ENCODE data around the gene UCP1.

UCP1 gene, protein sequence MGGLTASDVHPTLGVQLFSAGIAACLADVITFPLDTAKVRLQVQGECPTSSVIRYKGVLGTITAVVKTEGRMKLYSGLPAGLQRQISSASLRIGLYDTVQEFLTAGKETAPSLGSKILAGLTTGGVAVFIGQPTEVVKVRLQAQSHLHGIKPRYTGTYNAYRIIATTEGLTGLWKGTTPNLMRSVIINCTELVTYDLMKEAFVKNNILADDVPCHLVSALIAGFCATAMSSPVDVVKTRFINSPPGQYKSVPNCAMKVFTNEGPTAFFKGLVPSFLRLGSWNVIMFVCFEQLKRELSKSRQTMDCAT

DNA sequence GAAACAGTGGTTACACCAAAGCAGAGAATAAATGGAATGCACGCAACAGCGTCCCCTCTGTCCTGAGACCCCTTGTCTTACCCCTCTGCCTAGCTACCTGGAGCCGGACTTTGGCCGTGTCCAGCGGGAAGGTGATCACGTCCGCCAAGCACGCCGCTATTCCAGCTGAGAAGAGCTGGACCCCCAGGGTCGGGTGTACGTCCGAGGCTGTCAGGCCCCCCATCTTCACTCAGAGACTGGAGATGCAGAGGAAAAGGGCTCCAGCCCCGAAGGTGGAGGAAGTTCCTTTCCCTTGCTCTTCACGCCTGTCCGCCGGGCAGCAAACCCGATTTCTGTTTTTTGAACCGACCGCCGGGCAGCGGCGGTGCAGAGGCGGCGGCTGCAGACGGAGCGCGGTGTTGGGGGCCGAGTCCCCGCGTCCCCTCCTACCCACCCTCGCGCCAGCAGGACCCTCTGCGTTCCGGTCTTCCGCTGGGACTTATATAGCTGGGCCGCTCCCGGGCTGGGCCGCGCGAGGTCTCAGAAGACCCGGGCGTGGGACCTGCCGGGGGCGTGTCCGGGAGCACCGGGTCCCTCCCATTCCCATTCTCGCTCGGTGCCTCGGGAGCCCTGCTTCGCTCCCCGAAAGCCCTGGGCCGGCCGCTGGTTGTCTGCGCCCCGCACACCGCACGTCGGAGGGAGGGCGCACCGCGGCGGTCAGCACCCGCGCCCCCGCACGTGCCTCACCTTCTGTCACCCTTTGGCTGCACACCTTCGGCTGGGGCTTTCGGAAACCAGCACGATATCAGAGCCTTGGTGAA, at the start of gene UCP1:
TSS of gene UCP1 (minus strand) at position 455 of the 800 bp plus-strand sequence. CDS start at position 223, 232 bp downstream.
- no peak for DNase-seq

DNA sequence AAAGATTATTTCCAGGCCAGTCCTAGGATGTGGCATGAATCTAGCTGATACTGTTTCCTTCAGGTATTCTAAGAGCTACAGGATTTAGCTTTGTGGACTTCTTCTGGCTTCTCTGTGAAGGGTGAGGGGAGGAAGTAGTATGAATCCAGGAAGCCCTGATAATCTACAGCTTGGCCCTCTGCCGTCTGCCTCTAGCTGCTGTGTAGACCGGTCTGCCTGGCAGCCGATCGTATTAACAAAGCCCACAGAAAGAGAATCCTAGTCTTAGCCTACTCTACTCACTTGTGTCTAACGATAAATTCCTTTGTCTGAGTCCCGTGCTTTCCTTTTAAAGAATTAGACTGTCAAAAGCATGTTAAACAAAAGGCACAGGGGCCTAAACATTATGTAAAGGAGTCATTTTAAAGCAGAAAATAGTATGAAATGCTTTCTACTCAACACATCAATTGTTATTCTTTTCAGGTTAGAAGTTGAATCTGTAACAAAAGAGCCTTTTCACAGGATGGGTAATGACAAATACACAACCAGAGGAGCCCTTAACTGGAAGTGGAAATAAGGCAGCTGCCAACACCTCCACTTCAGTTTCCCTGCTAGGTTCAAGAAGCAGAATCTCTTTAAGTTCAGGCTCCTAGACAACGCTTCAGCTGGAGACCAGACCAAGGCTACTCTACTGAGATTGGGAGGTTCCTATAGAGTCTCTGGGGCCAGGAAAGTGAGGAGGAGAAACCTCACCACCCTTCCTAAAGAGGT, 48.9 kb upstream of the UCP1 start:
- no peak for DNase-seq

DNA sequence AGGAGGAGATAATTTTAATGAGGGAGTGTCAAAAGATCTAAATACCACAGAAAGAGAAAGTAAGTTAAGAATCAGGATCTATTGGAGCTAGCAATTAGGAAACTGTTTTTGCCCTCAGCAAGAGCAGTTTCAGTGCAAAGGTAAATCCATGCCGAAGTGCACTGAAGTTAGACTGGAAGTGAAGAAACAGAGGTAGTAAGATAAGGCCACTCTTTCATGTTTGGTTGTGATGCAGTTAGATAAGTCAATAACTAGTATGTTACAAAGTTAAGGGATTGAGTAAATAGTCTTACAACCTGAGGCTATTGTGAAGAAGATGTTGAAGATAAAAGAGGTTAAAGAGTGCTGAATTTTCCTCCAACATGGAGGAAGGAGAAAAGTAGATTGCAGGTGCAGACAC, 46.7 kb upstream of the UCP1 start:
- DNase-seq = no peak

DNA sequence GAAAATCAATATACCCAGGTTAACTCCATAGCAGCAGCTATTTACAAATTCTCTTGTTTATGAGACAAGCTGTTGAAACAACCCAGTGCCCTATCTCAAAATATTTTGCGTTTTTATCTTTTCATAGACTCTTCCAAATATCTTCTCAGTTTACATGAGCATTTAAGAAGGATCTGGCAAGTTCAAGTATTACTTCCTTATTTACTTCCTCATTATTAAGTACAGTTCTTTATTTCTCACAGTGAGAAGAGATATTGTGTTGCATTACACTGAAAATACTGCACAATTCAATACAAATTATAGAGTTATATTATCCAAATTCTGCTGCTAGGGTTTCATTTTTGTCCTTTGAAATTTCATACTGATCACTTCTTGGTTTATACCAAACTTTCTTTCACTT, 43.6 kb upstream of the UCP1 start:
- no peak for DNase-seq

DNA sequence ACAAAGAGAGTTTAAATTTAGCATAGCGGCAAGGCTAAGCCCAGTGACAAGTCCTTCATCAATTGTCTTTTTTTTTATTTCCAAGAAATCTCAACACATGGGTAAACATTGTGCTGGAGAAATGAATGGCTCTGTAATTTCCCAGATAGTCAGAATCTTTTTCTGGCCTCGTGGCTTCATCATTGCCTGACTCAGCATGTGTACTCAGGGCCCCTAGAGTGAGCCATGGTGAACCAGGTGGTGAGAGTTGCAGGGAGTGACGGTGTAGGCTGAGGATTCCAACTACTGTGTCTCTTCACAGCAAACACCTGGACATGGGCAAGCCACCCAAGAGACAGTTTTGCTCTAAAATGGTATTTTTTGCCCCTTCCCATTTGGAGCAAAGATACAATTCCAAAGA, 43.1 kb upstream of the UCP1 start:
- DNase-seq = no peak

DNA sequence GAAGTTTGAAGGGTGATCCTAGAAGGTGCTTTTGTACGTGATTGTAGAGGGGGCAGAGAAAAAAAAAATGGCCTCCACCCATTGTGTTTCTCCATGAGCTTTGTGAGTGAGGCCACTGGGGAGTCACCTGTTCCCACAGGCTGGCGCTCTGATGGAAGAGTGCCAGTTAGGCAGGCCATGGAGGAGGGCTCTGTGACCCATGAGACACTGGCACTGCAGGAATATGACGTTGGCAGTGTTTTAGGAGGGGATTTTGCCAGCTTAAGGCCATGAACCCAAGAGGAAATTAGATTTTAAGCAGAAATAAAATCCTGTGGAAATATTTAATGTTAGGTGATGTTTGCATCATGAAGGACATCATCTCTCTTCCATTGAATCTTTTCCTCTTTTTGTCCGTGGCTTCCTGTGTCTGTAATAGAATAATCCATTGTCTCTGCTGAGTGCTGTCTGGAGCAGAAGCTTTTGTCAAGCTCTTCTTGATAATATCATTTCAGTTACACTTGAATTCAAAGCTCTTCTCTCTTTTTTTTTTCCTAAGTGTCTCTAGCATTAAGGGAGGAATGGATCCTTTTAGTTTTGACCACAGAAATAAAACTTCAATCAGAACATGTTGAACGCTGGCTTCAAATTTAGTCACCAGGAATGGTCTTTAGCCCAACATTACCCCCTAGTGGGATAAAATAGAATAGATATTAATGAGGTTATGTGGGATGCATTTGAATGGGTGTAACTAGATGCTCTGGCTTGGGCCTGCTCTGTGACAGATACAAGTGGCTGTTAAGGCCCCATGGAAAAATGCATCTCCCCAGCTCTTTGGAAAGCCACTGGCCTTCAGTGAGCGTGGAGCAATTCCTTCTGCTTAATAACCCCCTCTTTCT, 41.0 kb upstream of the UCP1 start:
- no peak for DNase-seq

DNA sequence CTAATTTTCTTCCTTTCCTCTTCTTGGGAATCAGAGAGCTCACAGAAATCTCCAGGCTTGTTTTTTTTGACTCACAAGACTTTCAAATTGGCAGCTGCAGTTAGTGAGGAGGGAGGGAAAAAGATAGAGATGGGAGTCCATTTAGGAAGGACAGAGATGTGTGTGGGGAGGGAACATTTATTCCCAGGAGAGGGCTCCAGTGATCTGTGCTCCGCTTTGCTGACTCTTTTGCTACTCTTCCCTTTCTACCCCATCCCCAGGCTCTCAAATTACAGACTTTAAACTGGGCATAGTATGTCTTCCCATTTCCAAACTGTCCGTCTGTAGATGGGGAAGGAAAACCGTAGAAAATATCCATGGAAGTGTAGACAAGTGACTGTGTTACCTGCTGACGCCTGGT, 39.1 kb upstream of the UCP1 start:
- DNase-seq = no peak

DNA sequence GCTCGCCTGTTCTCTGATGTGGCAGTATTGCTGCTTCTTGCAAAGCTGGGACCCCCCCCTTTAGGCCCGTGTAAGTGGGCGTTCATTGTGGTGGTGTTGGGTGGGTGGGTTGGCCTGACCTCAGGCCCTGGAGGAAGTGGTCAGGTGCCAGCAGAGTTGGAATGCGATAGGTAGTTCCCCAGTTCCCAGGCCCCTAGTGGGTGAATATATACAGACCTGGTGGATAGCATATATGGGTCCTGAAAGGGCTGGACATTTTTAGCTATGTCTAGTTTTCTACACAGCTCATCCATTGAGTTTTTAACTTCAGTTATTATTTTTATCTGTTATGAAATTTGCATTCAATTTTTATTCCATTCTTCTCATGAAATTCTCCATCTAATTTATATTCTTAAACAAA, 35.8 kb upstream of the UCP1 start:
- no peak for DNase-seq

DNA sequence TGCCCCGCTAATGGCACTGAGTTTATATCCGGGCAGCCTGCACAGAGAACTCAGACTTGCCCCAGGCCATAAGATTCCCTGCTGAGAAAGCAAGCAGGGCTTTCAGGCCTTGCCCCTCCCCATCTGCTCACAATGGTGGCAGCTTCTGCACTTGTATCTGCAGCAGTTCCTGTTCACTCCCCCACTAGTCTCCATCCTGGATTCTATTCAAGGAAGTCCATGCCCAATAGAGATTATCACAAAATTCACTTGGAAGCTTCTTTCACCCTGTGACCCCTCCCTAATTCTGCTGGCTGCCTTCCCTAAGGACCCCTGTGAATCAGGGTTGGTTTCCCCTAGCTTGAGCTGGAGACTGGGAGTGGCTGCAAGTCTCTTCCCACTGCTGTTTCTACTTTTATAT, 34.5 kb upstream of the UCP1 start:
- no peak for DNase-seq

DNA sequence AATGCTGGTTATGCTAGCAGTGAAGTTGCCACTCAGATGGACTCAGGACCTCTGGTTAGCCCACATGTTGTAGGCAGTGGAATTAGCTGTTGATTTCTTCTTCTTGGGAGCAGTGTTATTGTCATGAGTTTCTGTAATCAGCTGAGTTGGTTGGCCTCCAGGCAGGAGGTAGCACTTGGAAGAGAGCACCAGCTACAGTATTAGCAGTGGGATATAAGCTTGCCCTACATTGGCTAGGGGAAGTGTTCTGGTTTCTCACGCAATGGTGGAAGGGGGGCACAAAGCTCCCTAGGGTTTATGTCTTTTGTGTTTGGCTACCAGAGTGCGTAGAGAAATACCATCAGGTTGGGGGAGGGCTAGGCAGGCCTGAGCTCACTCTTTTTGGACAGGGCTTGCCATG, 34.0 kb upstream of the UCP1 start:
- DNase-seq = no peak

DNA sequence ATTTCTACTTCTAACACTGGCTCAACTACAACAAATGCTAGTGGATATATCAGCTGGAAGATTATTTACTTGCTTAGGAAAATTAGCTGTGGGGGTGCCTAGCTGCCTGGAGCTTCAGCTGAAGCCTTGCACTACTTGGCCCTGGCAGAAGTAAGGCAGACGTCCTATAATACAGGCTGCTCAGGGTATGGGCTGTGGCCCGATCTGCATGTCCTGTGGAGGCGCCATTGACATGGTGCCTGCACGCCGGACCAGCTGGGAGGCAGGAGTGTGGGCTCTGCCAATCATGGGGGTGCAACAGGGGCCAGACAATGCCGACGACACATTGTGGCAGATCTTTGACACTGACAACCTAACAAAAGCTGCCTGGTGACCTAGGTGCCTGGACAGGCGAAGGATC, 31.6 kb upstream of the UCP1 start:
- no peak for DNase-seq

DNA sequence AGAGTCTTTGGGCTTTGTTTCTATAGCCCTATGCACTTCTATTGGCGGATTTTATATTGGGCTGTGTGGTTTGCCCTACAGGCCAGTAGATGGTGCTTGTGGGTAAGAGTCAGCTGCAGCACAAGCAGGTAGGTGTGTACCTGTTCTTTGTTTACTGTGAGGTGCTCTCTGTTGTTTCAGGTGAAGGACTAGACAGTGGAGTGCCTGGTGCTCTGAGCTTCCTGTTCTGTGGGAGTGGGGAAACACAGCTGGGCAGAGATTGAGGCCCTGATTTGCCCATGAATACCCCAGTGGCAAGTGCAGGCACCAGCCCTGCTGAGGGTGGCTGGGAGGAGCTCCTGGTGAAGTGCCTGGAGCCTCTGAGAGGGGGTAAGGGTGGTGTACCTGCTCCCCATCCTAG, 26.3 kb upstream of the UCP1 start:
- DNase-seq = no peak

DNA sequence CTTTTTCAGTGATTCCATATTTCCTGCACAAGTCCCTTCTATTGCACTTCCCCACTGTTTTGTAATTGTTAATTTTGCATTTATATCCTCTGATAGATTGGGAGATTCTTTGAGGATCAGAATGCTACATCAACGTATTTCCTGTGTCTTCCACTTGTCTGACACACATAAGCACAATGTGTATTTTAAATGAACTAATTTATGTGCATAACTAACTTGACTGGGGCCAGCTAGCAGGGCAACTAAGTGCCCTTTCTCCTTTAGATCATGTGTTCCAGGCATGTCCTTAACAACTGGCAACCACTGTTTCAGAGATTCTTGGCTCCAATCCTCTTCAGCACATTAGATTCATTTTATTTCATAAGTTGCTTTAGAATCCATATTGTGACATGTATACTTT, 15.7 kb upstream of the UCP1 start:
- DNase-seq = no peak

DNA sequence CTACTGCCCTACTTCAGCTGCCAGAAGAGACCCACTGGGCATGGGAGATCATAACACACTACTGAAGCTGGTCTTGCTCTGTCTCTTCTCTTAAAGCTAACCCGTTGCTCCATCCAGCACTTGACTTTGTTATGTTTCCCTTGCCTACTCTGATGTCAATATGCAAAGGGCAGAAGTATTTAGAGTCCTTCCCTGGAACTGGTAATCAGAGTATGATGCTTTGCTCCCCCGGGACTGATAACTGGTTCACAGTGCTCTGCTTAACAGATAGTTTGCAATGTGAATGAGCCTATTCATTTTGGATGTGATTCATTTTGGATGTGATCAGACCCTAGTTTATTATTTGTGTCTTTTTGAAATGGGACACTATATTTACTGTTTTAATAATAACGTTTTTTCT, 12.3 kb upstream of the UCP1 start:
- DNase-seq = no peak

DNA sequence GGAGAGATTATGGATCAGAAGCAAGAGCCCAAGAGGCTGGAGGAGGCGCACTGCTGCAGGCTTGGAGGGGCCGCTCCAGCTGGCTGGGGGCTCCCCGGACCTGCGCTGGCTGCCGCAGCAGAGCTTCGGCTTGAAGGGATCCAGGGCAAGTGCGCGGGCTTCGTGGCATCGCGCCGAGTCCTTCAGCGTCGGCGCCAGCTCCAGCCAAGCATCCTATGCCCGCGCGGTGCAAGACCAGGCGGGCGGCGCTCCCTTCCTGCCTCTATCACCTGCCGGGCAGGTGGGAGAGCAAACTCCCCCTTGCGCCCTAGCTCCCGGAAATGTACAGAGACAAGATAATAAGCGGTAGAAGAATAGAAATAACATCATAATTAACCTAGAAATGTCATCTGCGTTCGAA, 10.5 kb upstream of the UCP1 start:
- DNase-seq = no peak

DNA sequence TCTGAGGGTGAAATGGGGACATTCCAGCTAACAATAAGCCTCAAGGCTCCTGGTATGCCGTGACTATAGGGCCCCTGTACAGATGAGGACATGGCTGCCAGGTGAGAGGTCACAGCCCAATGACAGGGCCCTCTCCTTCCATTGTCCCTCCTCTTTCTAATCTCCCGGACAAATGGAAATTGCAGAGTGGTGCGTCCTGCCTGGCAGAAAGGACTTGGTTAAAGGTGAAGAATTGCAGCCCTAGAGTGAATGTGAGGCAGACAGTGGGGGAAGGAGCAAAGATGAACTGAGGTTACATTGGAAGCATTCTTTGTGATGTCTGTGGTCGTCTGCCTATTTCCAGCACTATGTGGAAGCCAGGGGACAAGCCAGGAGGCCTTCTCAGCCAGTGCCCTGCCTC, 6.7 kb upstream of the UCP1 start:
- DNase-seq = no peak

DNA sequence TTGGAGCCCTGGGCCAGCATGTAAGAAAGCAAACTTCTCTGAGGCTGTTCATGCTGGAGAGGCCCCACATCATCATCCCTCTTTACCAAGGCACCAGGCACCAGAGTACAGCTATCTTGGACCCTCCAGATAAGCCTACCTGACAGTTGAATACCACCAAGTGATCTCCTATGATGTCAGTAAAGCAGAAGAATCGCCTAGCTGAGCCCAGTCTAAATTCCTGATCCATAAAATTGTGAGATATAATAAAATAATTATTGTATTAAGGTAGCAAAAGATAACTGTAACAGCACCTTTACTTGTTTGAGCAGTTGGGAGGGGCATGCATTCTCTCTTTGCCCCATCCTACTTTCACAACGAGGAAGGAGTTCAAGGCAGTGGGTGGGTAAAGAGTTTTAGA, 2.9 kb upstream of the UCP1 start:
- DNase-seq = no peak

DNA sequence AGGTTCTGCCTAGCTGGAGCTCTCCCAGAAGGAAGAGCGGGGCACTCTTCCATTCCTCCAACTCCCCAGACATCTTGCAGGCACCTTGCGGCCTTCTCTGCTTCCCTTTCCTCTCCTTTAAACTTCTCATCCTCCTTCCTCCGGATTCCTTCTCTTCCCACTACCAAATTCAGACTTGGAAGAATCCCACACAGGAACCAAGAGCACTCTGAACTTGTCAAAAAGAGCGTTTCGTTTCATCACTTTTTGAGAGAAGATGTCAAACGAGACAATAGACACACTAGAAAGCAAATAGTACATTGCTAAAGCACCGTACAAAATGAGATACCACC, 512 bp upstream of the UCP1 start:
- no peak for DNase-seq

DNA sequence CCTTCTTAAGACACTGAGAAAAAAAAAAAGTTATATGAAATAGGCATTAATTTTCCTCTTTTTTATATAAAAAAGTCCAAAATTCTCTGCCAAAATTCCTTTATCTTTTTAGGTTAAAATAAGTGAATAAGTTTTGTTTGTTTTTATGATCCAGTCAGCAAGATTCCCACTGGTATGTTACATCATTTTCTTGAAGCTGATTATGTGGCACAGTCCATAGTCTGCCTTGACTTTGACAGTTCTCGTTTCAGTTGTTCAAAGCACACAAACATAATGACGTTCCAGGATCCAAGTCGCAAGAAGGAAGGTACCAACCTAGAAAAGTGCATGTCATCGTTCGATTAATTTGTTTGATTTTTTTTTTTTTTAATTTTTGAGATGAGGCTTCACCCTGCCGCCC, 9.1 kb downstream of the UCP1 start:
- DNase-seq = no peak

DNA sequence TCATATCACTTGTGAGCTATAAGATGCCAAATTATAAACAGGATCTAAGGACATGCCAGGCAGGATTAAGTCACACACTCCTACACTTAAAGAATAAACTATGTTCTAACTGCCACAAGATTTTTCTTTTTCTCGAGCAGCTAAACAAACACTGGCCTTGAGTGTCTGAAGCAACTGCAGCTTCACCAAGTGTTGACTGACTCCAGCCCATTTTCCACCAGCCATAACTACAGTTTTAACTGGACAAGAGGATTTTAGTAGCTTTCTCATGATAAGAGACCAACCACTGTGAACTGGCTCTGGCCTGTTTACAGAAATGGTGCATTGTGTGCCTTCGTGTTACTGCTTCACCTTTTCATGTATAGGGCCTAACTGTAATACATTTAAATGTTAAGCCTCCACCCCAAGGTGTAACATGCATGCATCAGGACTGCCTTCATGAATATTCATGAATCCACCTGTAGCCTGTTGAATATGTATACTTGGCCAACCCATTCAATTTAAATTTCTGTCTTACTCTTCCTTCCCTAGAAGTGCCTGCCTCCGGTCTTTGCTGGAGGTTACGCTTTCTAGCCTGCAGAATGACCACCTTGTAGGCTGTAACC, 10.8 kb downstream of the UCP1 start:
- no peak for DNase-seq

DNA sequence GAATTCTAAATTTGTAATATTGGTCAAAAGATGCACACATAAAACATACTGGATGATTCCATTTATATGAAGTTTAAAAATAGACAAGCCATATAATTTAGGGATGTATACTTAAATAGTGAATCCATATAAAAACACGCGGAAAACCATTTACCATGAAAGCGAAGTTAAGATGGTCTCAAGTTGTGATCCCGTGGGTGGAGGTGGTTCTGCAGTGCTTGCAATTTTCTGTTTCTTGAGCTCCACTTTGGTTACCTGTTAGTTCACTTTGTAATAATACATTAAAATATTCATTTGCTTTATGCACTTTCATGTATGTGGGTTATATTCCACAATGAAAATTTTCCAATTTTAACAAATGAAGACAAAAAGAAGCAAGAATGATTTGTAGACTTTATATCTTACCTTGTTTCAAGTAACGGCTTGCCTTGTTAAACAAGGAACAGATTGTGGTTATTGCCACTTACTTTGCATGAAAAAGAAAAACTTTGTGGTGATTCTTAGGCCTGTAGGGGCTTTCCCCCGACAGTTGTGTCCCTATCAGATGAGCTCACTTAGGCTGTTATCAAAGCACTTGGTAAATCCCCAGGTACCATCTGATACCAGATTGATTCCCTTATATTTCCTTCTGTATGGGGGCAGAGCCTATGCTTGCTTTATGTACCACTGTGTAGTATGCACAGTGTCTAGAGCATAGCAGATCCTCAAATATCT, 12.2 kb downstream of the UCP1 start:
- no peak for DNase-seq

DNA sequence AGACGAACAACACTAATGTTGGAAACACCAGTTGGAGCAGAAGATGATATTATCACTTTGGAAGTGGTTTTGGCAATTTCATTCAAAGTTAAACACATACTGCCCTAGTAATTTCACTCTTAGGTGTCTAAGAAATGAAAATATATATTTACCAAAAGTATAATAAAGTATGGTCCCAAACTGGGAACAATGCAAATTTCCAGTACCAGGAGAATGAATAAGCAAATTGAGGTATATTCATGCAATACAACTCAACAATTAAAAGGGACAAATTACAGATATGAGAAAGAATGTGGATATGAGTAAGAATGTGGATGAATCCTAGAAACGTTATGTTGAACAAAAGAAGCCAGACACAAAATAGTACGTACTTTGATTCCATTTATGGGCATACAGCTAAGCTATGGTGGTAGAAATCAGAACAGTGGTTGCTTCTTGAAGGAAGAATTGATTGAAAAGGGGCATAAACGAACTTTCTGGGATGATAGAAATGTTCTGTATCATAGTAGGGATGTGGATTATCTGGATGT, 34.7 kb downstream of the UCP1 start:
- no peak for DNase-seq

Measured in activated CD4-positive, CD25-positive, alpha-beta regulatory T cell (primary cell).